Osteoblast (primary cell): ENCODE data around the gene CUL3. TPM values are rescaled to one million over a fixed set of nuclear protein-coding genes. Genes with fewer than 3 reads are reported as not detected.
"Not testable (repeated sequence)": the region's sequence is repeated elsewhere in the genome, so short reads cannot be mapped to it uniquely, and the experiment has no call there.

Experiments used
- DNase-seq: peaks from one replicate; pipeline ENCODE4 v3.0.0; 2011; ENCODE audit warnings: low spot score, mixed read lengths; ENCODE audit not compliant: insufficient read length; ENCODE audit errors: missing footprints
- H2AFZ ChIP-seq: 2 replicates; pipeline ENCODE4 v1.6.0; 2011; ENCODE audit warnings: mild to moderate bottlenecking, low read length
- H3K27ac ChIP-seq: 2 replicates; pipeline ENCODE4 v1.5.1; 2011; ENCODE audit warnings: mild to moderate bottlenecking, low read depth, low read length, moderate library complexity
- H3K27me3 ChIP-seq: 2 replicates; pipeline ENCODE4 v1.6.0; 2012; ENCODE audit warnings: mild to moderate bottlenecking, control low read depth, inconsistent platforms, low read length, moderate library complexity; ENCODE audit not compliant: insufficient read depth
- H3K36me3 ChIP-seq: 2 replicates; pipeline ENCODE4 v1.5.1; 2011; ENCODE audit warnings: mild to moderate bottlenecking, low read length, control low read depth, moderate library complexity; ENCODE audit not compliant: insufficient read depth
- H3K4me1 ChIP-seq: 2 replicates; pipeline ENCODE4 v1.5.1; 2011; ENCODE audit warnings: mild to moderate bottlenecking, low read length, control low read depth, moderate library complexity; ENCODE audit not compliant: insufficient read depth
- H3K4me2 ChIP-seq: 2 replicates; pipeline ENCODE4 v1.6.0; 2011; ENCODE audit warnings: mild to moderate bottlenecking, low read length; ENCODE audit not compliant: insufficient read depth
- H3K4me3 ChIP-seq: fragments of 200-600 bp; sonication (generic); 3 replicates; pipeline ENCODE4 v1.5.1; 2012; ENCODE audit warnings: mild to moderate bottlenecking, low read length, inconsistent platforms; ENCODE audit not compliant: insufficient read depth
- H3K79me2 ChIP-seq: 2 replicates; pipeline ENCODE4 v1.6.0; 2012; ENCODE audit warnings: mild to moderate bottlenecking, low read length, control low read depth, inconsistent platforms; ENCODE audit not compliant: insufficient read depth
- H3K9me3 ChIP-seq: 2 replicates; pipeline ENCODE4 v1.5.1; 2011; ENCODE audit warnings: low read depth, low read length, control low read depth
- H4K20me1 ChIP-seq: 2 replicates; pipeline ENCODE4 v1.6.0; 2012; ENCODE audit warnings: mild to moderate bottlenecking, low read length, control low read depth; ENCODE audit not compliant: insufficient read depth
- total RNA-seq: library from RNA; depleted of rRNA; stranded (reverse); fragments of >200 nt; gene quantifications from 2 replicates; pipeline ENCODE4 v1.2.3, GENCODE V29; 2012
- TF ChIP-seq, protein P1 (sequence below): IDR thresholded peaks from 2 replicates; pipeline ENCODE4 v1.5.1; 2011; ENCODE audit warnings: mild to moderate bottlenecking, low read depth, low read length, moderate library complexity; ENCODE audit errors: extremely low read depth

Gene CUL3
- total RNA-seq, 1 donor: 64.4 TPM

- TF ChIP-seq, protein P1, sequence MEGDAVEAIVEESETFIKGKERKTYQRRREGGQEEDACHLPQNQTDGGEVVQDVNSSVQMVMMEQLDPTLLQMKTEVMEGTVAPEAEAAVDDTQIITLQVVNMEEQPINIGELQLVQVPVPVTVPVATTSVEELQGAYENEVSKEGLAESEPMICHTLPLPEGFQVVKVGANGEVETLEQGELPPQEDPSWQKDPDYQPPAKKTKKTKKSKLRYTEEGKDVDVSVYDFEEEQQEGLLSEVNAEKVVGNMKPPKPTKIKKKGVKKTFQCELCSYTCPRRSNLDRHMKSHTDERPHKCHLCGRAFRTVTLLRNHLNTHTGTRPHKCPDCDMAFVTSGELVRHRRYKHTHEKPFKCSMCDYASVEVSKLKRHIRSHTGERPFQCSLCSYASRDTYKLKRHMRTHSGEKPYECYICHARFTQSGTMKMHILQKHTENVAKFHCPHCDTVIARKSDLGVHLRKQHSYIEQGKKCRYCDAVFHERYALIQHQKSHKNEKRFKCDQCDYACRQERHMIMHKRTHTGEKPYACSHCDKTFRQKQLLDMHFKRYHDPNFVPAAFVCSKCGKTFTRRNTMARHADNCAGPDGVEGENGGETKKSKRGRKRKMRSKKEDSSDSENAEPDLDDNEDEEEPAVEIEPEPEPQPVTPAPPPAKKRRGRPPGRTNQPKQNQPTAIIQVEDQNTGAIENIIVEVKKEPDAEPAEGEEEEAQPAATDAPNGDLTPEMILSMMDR: no peak
- H3K9me3 ChIP-seq: no peaks in the 10 kb centered on the region
- DNase-seq: peak; percentile 87
- H3K4me1 ChIP-seq: peaks cover 46% of the 10 kb centered on the region
- H2AFZ ChIP-seq: no peak overlapping the region
- peaks cover 20% of the 10 kb centered on the region for H4K20me1 ChIP-seq
- H3K4me3 ChIP-seq: no peak overlapping the region
- H3K27ac ChIP-seq: peak overlapping the region; percentile 87
- no peaks in the 10 kb centered on the region for H3K36me3 ChIP-seq
- H3K27me3 ChIP-seq: no peaks in the 10 kb centered on the region
- H3K79me2 ChIP-seq: peaks cover 86% of the 10 kb centered on the region
- peak overlapping the region; percentile 25 for H3K4me2 ChIP-seq
These were observed 66.2 kb downstream of the CUL3 start for GRCh38 chr2:224518806-224519580.

DNA sequence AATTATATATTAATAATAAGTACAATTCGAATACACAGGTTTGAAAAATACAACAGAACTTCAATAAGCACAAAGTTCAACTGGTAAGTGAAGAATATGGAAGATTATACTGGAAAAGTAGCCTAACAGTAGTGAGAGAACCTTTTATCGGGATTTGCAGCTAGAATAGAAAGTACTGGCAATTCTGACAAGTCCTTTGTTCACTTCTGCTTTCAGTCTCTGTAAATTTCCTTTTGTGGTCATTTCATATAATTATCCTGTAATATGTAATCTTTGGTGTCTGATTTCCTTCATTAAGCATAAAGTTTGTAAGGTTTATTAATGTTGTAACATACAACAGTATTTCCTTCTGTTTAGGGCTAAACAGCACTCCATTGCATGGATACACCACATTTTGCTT, 67.2 kb downstream of the CUL3 start:
- H3K27me3 ChIP-seq: no peaks in the 10 kb centered on the region
- H3K79me2 ChIP-seq: peaks cover 83% of the 10 kb centered on the region
- H3K4me2 ChIP-seq: no peak overlapping the region
- DNase-seq: no peak
- TF ChIP-seq, protein P1: no peak
- H4K20me1 ChIP-seq: peaks cover 13% of the 10 kb centered on the region
- H3K4me1 ChIP-seq: peaks cover 42% of the 10 kb centered on the region
- H2AFZ ChIP-seq: no peak overlapping the region
- no peaks in the 10 kb centered on the region for H3K9me3 ChIP-seq
- H3K4me3 ChIP-seq: no peak overlapping the region
- peak overlapping the region; percentile 87 for H3K27ac ChIP-seq
- H3K36me3 ChIP-seq: peaks cover 3% of the 10 kb centered on the region

GRCh38 chr2:224516393-224516792, 68.8 kb downstream of the CUL3 start:
- not testable (repeated sequence) for H3K9me3 ChIP-seq, DNase-seq, H3K4me3 ChIP-seq, H3K4me2 ChIP-seq, H3K27me3 ChIP-seq, H2AFZ ChIP-seq, H3K27ac ChIP-seq, H3K36me3 ChIP-seq
- Histone ChIP-seq H3K79me2 (peaks cover 78% of the 10 kb centered on the region), H3K4me1 (peaks cover 42% of the 10 kb centered on the region), H4K20me1 (peaks cover 13% of the 10 kb centered on the region)

GRCh38 chr2:224513991-224514390, 71.2 kb downstream of the CUL3 start:
- Histone ChIP-seq H4K20me1 (peaks cover 7% of the 10 kb centered on the region), H3K36me3 (peaks cover 16% of the 10 kb centered on the region), H3K27ac (no peak overlapping the region), H2AFZ (no peak overlapping the region), H3K4me1 (peaks cover 21% of the 10 kb centered on the region), H3K79me2 (peaks cover 78% of the 10 kb centered on the region), H3K27me3 (no peaks in the 10 kb centered on the region), H3K9me3 (no peaks in the 10 kb centered on the region), H3K4me3 (no peak overlapping the region), H3K4me2 (no peak overlapping the region)
- DNase-seq: peak; percentile 30
- TF ChIP-seq, protein P1: no peak
